Activated CD4-positive, alpha-beta T cell treated with anti-CD3 and anti-CD28 coated beads, Interleukin-2, amount 50 U/mL, for 48 hours (primary cell): ENCODE results near the gene HDAC6.

Source experiments
- DNase-seq, 2 experiments: peaks; one replicate each; pipeline ENCODE4 v3.0.0-alpha.2; 2020

HDAC6 gene

GRCh38 chrX:48801280-48802088 lies at the start of gene HDAC6:
Gene HDAC6, plus strand, starts transcription at chrX:48802067. Its CDS starts 626 bp downstream, at chrX:48802693.
- peak; percentile 90 to 94 for DNase-seq

GRCh38 chrX:48752498-48752897 lies 49.4 kb upstream of the HDAC6 start:
- no peak for DNase-seq

GRCh38 chrX:48753708-48754228 lies 48.1 kb upstream of the HDAC6 start:
- DNase-seq = no peak

GRCh38 chrX:48754238-48754637 lies 47.6 kb upstream of the HDAC6 start:
- no peak for DNase-seq

GRCh38 chrX:48761674-48762471 lies 40.0 kb upstream of the HDAC6 start, which contains the start of gene GLOD5:
Gene GLOD5, plus strand, starts transcription at chrX:48761747. Its CDS starts 44 bp downstream, at chrX:48761791.
- DNase-seq = peak in 1 of 2 experiments; percentile 9

GRCh38 chrX:48769230-48769629 lies 32.6 kb upstream of the HDAC6 start:
- no peak for DNase-seq

GRCh38 chrX:48770296-48770695 lies 31.6 kb upstream of the HDAC6 start:
- no peak for DNase-seq

- DNase-seq = no peak
Observed at GRCh38 chrX:48772602-48773001, 29.3 kb upstream of the HDAC6 start.

- DNase-seq = no peak
Observed at GRCh38 chrX:48776818-48777439, 24.9 kb upstream of the HDAC6 start.

GRCh38 chrX:48779399-48779798 lies 22.5 kb upstream of the HDAC6 start:
- no peak for DNase-seq

GRCh38 chrX:48781705-48782104 lies 20.2 kb upstream of the HDAC6 start:
- DNase-seq = no peak

GRCh38 chrX:48782216-48782615 lies 19.7 kb upstream of the HDAC6 start:
- no peak for DNase-seq

GRCh38 chrX:48782795-48783194 lies 19.1 kb upstream of the HDAC6 start:
- DNase-seq = no peak

GRCh38 chrX:48784726-48785125 lies 17.1 kb upstream of the HDAC6 start:
- DNase-seq = no peak

GRCh38 chrX:48785186-48785539 lies 16.7 kb upstream of the HDAC6 start:
- DNase-seq = no peak

- DNase-seq = no peak
Observed at GRCh38 chrX:48785540-48786214, 16.2 kb upstream of the HDAC6 start.

GRCh38 chrX:48786341-48786800 lies 15.5 kb upstream of the HDAC6 start, which contains the start of gene GATA1:
Gene GATA1, plus strand, starts transcription at chrX:48786590. Its CDS starts 4,520 bp downstream, at chrX:48791110.
- DNase-seq = no peak

GRCh38 chrX:48786825-48787504 lies 14.9 kb upstream of the HDAC6 start:
- no peak for DNase-seq

GRCh38 chrX:48787505-48788443 lies 14.1 kb upstream of the HDAC6 start:
- DNase-seq = no peak

- no peak for DNase-seq
Observed at GRCh38 chrX:48789366-48790220, 12.3 kb upstream of the HDAC6 start.
